K562 (cell line): ENCODE data around the gene FRMD4A. TPM values are rescaled to one million over a fixed set of nuclear protein-coding genes. Genes with fewer than 3 reads are reported as not detected.

Experiments
- ATAC-seq: fragments of 200-7000 bp; cut with Tn5 transposase; 3 replicates; pipeline ENCODE4 v1.9.1; 2020; ENCODE audit warnings: moderate library complexity
- BruUV-seq: library from RNA; stranded (reverse); fragments of 400-500 nt; replicated peaks from 2 replicates; lab custom pipeline; 2021; lab: Mats Ljungman, UMichigan
- CTCF ChIA-PET: fragments of 300-600 bp; formaldehyde crosslinking; extraction: SDS; loops from one replicate; lab custom pipeline; 2021; ENCODE audit warnings: low intra/inter-chr PET ratio; lab: Yijun Ruan, JAX
- POLR2A ChIA-PET: fragments of 300-600, 350-650 bp; sonication (Branson Sonifier 250); formaldehyde crosslinking; extraction: SDS; loops from one replicate; lab custom pipeline; 2021; ENCODE audit warnings: antibody characterized with exemption, inconsistent platforms; lab: Yijun Ruan, JAX
- DNase-seq, 4 experiments: peaks; one replicate each; pipeline versions ENCODE4 v3.0.0 to v3.0.0-alpha.2; 2011 to 2018; ENCODE audit warnings: low spot score in 3 of 4, mixed read lengths in 3 of 4; ENCODE audit errors: extremely low read depth in 1 of 4
- FAIRE-seq: peaks from 2 replicates; lab custom pipeline; 2011; peaks lifted over from hg19 to GRCh38; lab: Jason Lieb, UNC
- H2AFZ ChIP-seq: 2 replicates; pipeline ENCODE4 v1.6.0; 2011; ENCODE audit warnings: low read depth, low read length, control low read depth, inconsistent platforms
- H3K27ac ChIP-seq: fragments of 200-600 bp; 3 replicates; pipeline ENCODE4 v1.8.0; 2011; ENCODE audit warnings: low read depth, mild to moderate bottlenecking, control low read depth, inconsistent platforms, low read length, moderate library complexity, mixed read lengths; ENCODE audit errors: extremely low read depth
- H3K27me3 ChIP-seq, 2 experiments: fragments of 300-600 bp in 1 of 2; 2 replicates in 1 of 2; 3 replicates in 1 of 2; pipeline versions ENCODE4 v1.6.0 to v1.8.0; 2011; ENCODE audit warnings: inconsistent platforms in 2 of 2, low read length in 2 of 2, mild to moderate bottlenecking in 1 of 2, mixed read lengths in 1 of 2, moderate library complexity in 1 of 2; ENCODE audit not compliant: control insufficient read depth in 2 of 2, insufficient read depth in 2 of 2
- H3K36me3 ChIP-seq: fragments of 300-600 bp; 3 replicates; pipeline ENCODE4 v1.8.0; 2011; ENCODE audit warnings: mild to moderate bottlenecking, low read length, inconsistent platforms; ENCODE audit not compliant: control insufficient read depth, insufficient read depth
- H3K4me1 ChIP-seq, 2 experiments: fragments of 200-600 bp in 1 of 2; replicated peaks in 1 of 2; 2 replicates in 1 of 2; 3 replicates in 1 of 2; pipeline versions ENCODE4 v1.5.1 to v1.8.0; 2011; ENCODE audit warnings: inconsistent platforms in 2 of 2, low read length in 2 of 2, mild to moderate bottlenecking in 1 of 2, mixed read lengths in 1 of 2, moderate library complexity in 1 of 2; ENCODE audit not compliant: control insufficient read depth in 2 of 2, insufficient read depth in 2 of 2
- H3K4me2 ChIP-seq: 2 replicates; pipeline ENCODE4 v1.6.1; 2011; ENCODE audit warnings: low read length, control low read depth, inconsistent platforms, mixed read lengths; ENCODE audit not compliant: insufficient read depth
- H3K4me3 ChIP-seq: fragments of 200-600 bp; sonication (generic), shearing (Covaris generic); 2 replicates; pipeline ENCODE4 v1.5.1; 2016; ENCODE audit warnings: control low read depth, inconsistent platforms
- H3K79me2 ChIP-seq: fragments of 200-600 bp; 3 replicates; pipeline ENCODE4 v1.8.0; 2011; ENCODE audit warnings: low read length, inconsistent platforms; ENCODE audit not compliant: control insufficient read depth, insufficient read depth
- H3K9ac ChIP-seq, 2 experiments: 2 replicates each; pipeline versions ENCODE4 v1.6.0 to v1.6.1; 2011; ENCODE audit warnings: low read depth in 2 of 2, low read length in 2 of 2, control low read depth in 1 of 2, inconsistent platforms in 1 of 2, mild to moderate bottlenecking in 1 of 2, mixed read lengths in 1 of 2; ENCODE audit not compliant: insufficient read depth in 1 of 2
- H3K9me1 ChIP-seq: one replicate; pipeline ENCODE4 v1.6.0; 2011; ENCODE audit warnings: inconsistent platforms, mild to moderate bottlenecking, low read length, moderate library complexity; ENCODE audit not compliant: control insufficient read depth, insufficient read depth
- H3K9me3 ChIP-seq: replicated peaks from 2 replicates; pipeline ENCODE4 v1.5.1; 2011; ENCODE audit warnings: low read depth, low read length, inconsistent platforms; ENCODE audit not compliant: control insufficient read depth, insufficient read depth
- H4K20me1 ChIP-seq: replicated peaks from 2 replicates; pipeline ENCODE4 v1.6.1; 2011; ENCODE audit warnings: low read length, inconsistent platforms, mixed read lengths; ENCODE audit not compliant: control insufficient read depth, insufficient read depth
- ATF7 ChIP-seq: fragments of 450-650 bp; IDR thresholded peaks from 2 replicates; pipeline ENCODE4 v1.7.1; 2014; ENCODE audit warnings: mild to moderate bottlenecking, moderate library complexity
- C11orf30 ChIP-seq: fragments of 450-650 bp; IDR thresholded peaks from 2 replicates; pipeline ENCODE4 v1.6.1; 2016; ENCODE audit warnings: low read depth, mild to moderate bottlenecking
- CHD7 ChIP-seq: fragments of 200-600 bp; sonication (generic); IDR thresholded peaks from one replicate; pipeline ENCODE4 v1.6.1; 2012; ENCODE audit warnings: mild to moderate bottlenecking, low read depth, low read length, inconsistent platforms
- GMEB1 ChIP-seq: fragments of 250-450 bp; sonication (Bioruptor Pico); IDR thresholded peaks from 2 replicates; pipeline ENCODE4 v1.4.0; 2020; ENCODE audit warnings: mild to moderate bottlenecking
- THRB ChIP-seq: fragments of 450-650 bp; formaldehyde crosslinking; conservative IDR thresholded peaks from 2 replicates; pipeline ENCODE4 v1.4.0; 2022; ENCODE audit warnings: mild to moderate bottlenecking, missing genetic modification characterization
- WGBS: fragments of 100-300 bp; shearing (Covaris generic); methylation state at CpG from one replicate; pipeline ENCODE4 v1.1.6; 2016; ENCODE audit warnings: low coverage, mixed read lengths; ENCODE audit not compliant: insufficient coverage; ENCODE audit errors: missing lambda C conversion rate; 5-methylcytosine and 5-hydroxymethylcytosine counted together
- in situ Hi-C: fragments of 300-500 bp; cut with MboI; formaldehyde crosslinking; loops from 4 replicates; pipeline ENCODE4 v1.15.0; 2018; ENCODE audit warnings: inconsistent platforms, mixed read lengths
- intact Hi-C: fragments of 100-400 bp; cut with micrococcal nuclease; formaldehyde crosslinking; loops from 2 replicates; pipeline ENCODE4 v1.14.2; 2022
- polyA plus RNA-seq, 8 experiments: library from polyadenylated mRNA; depleted of rRNA in 4 of 8; stranded (reverse) in 5 of 8; unstranded in 3 of 8; fragments of >200 nt; fragmentation: Nextera tagmentation in 2 of 8; fragmentation: Illumina TruSeq in 1 of 8; extraction: Ambion mirVana in 2 of 8; extraction: Trizol in 1 of 8; gene quantifications; 2 replicates each; pipeline versions ENCODE4 v1.2.1 to v1.2.3, GENCODE V29; 2011 to 2014; ENCODE audit warnings: inconsistent platforms in 1 of 8, missing spikeins in 1 of 8
- total RNA-seq, 7 experiments: library from RNA; depleted of rRNA in 6 of 7; stranded (reverse); fragments of >200 nt in 6 of 7; fragmentation: Illumina TruSeq in 2 of 7; extraction: Trizol in 2 of 7; gene quantifications; 2 replicates each; pipeline versions ENCODE4 v1.2.1 to v1.2.3, GENCODE V29; 2011 to 2021; ENCODE audit warnings: low replicate concordance in 1 of 7

FRMD4A gene
- total and polyA plus RNA-seq, 9 of the 15 experiments (the other 6 are each of a cell fraction or from before 2014, with no cell fraction given), result 0.80 to 5.2 (median 3.0) TPM

- intact Hi-C loops, result no loop called here
- TF ChIP-seq ATF7 (no peak), THRB (CRISPR knock-in tag) (no peak), CHD7 (no peak), GMEB1 (no peak), C11orf30 (no peak)
Observed at GRCh38 chr10:13654846-13655245, 675.9 kb downstream of the FRMD4A start.

More at GRCh38 chr10:13654846-13655245, 675.9 kb downstream of the FRMD4A start:
- in situ Hi-C loops, result loop anchor here (5.0 kb wide), 1 partner anchor 112 kb away; no protein-coding TSS in a partner anchor
- Histone ChIP-seq H3K27ac (no peak overlapping the region), H3K4me3 (no peak overlapping the region), H3K36me3 (0 out of 3 replicates have a peak, but pooled peaks cover 2% of the 10 kb centered on the region), H3K9me1 (peaks cover 4% of the 10 kb centered on the region), H3K9me3 (no peaks in the 10 kb centered on the region), H3K79me2 (no peaks in the 10 kb centered on the region), H3K4me2 (no peak overlapping the region), H2AFZ (no peak overlapping the region), H4K20me1 (peaks cover 3% of the 10 kb centered on the region; the same call in 1 of the 2 replicates), H3K9ac (no peak overlapping the region), H3K4me1 (peaks cover 0 to 3% of the 10 kb centered on the region in 2 experiments; a peak in 1 of 5 replicates), H3K27me3 (no peaks in the 10 kb centered on the region)
- no peak for FAIRE-seq
- POLR2A ChIA-PET, result interaction anchor here (1.3 kb wide), 1 partner anchor 10 kb away, joined by 4 read pairs; no protein-coding TSS in a partner anchor
- CTCF ChIA-PET, result no interaction called here
- WGBS, result 43% methylated on average over 4 of the region's 4 CpGs
- no peak for ATAC-seq
- DNase-seq, result no peak
- BruUV-seq, result no TSS peak
